WTC11 (cell line): ENCODE measurements around the gene SUPT5H. TPM values are rescaled to one million over a fixed set of nuclear protein-coding genes. Genes with fewer than 3 reads are reported as not detected.
A peak's percentile ranks its signal among the peaks of the same experiment; 100 is the strongest.

Experiments used
- ATAC-seq: fragments of 200-7000 bp; cut with Tn5 transposase; 2 replicates; pipeline ENCODE4 v1.10.0; 2021; ENCODE audit warnings: mild to moderate bottlenecking, moderate library complexity
- CTCF ChIA-PET: fragments of 300-600 bp; sonication (Branson Sonifier 250); formaldehyde crosslinking; loops from one replicate; lab custom pipeline; 2021; ENCODE audit warnings: antibody characterized with exemption; lab: Charles Lee
- POLR2A ChIA-PET: fragments of 350-600 bp; sonication (Branson Sonifier 250); formaldehyde crosslinking; loops from one replicate; lab custom pipeline; 2021; ENCODE audit warnings: antibody characterized with exemption; lab: Charles Lee
- DNase-seq: peaks from one replicate; pipeline ENCODE4 v3.0.0; 2021; ENCODE audit warnings: low spot score
- H3K27ac Mint-ChIP-seq: 2 replicates; pipeline ENCODE4 v1.8.0; 2021; ENCODE audit warnings: mixed read lengths
- H3K27me3 Mint-ChIP-seq: 2 replicates; pipeline ENCODE4 v1.8.0; 2021; ENCODE audit warnings: low read depth, mild to moderate bottlenecking, moderate library complexity, mixed read lengths
- H3K36me3 Mint-ChIP-seq: 2 replicates; pipeline ENCODE4 v1.8.0; 2021; ENCODE audit warnings: mixed read lengths
- H3K4me1 Mint-ChIP-seq: 2 replicates; pipeline ENCODE4 v1.8.0; 2022; ENCODE audit warnings: mixed read lengths
- H3K4me3 Mint-ChIP-seq: 2 replicates; pipeline ENCODE4 v1.8.0; 2021; ENCODE audit warnings: mild to moderate bottlenecking, moderate library complexity, mixed read lengths
- H3K9me3 Mint-ChIP-seq: 2 replicates; pipeline ENCODE4 v1.8.0; 2021; ENCODE audit warnings: mixed read lengths
- AR ChIP-seq: fragments of 250-450 bp; sonication (Bioruptor Pico); IDR thresholded peaks from 2 replicates; pipeline ENCODE4 v1.9.0; 2021; ENCODE audit warnings: mild to moderate bottlenecking
- EMX1 ChIP-seq: fragments of 250-450 bp; sonication (Bioruptor Pico); IDR thresholded peaks from 2 replicates; pipeline ENCODE4 v1.8.0; 2021; ENCODE audit warnings: mild to moderate bottlenecking
- ETV6 ChIP-seq: sonication (generic); formaldehyde crosslinking; IDR thresholded peaks from 2 replicates; pipeline ENCODE4 v1.8.1; 2022; ENCODE audit warnings: mild to moderate bottlenecking, missing genetic modification reagents
- FOXJ3 ChIP-seq: sonication (generic); formaldehyde crosslinking; IDR thresholded peaks from 2 replicates; pipeline ENCODE4 v1.9.0; 2021; ENCODE audit warnings: missing genetic modification reagents, mild to moderate bottlenecking, borderline replicate concordance
- GTF2I ChIP-seq: fragments of 250-450 bp; sonication (Bioruptor Pico); conservative IDR thresholded peaks from 2 replicates; pipeline ENCODE4 v1.4.0; 2021; ENCODE audit warnings: mild to moderate bottlenecking
- IRF2 ChIP-seq: sonication (generic); formaldehyde crosslinking; IDR thresholded peaks from 2 replicates; pipeline ENCODE4 v1.8.0; 2022; ENCODE audit warnings: low read depth, missing genetic modification reagents, borderline replicate concordance
- RORB ChIP-seq: fragments of 250-450 bp; sonication (Bioruptor Pico); IDR thresholded peaks from 2 replicates; pipeline ENCODE4 v1.9.0; 2021; ENCODE audit warnings: mild to moderate bottlenecking
- TEAD1 ChIP-seq: sonication (generic); formaldehyde crosslinking; IDR thresholded peaks from 2 replicates; pipeline ENCODE4 v1.8.0; 2022; ENCODE audit warnings: mild to moderate bottlenecking, missing genetic modification reagents
- USF2 ChIP-seq: sonication (generic); formaldehyde crosslinking; IDR thresholded peaks from 2 replicates; pipeline ENCODE4 v1.8.1; 2023; ENCODE audit warnings: mild to moderate bottlenecking, missing genetic modification reagents, moderate library complexity
- ZBTB21 ChIP-seq: sonication (generic); formaldehyde crosslinking; IDR thresholded peaks from 2 replicates; pipeline ENCODE4 v1.8.1; 2023; ENCODE audit warnings: mild to moderate bottlenecking, missing genetic modification reagents, borderline replicate concordance
- ZNF121 ChIP-seq: sonication (generic); formaldehyde crosslinking; IDR thresholded peaks from 2 replicates; pipeline ENCODE4 v1.8.0; 2023; ENCODE audit warnings: missing genetic modification reagents
- ZNF232 ChIP-seq: sonication (generic); formaldehyde crosslinking; IDR thresholded peaks from 2 replicates; pipeline ENCODE4 v1.8.0; 2022; ENCODE audit warnings: mild to moderate bottlenecking, missing genetic modification reagents
- ZNF423 ChIP-seq: fragments of 250-450 bp; sonication (Bioruptor Pico); IDR thresholded peaks from 2 replicates; pipeline ENCODE4 v2.1.2; 2022; ENCODE audit warnings: mild to moderate bottlenecking, moderate library complexity
- ZNF512 ChIP-seq: sonication (generic); formaldehyde crosslinking; IDR thresholded peaks from 2 replicates; pipeline ENCODE4 v1.8.1; 2022; ENCODE audit warnings: missing genetic modification reagents, borderline replicate concordance
- total RNA-seq: library from RNA; stranded (reverse); gene quantifications from 3 replicates; pipeline ENCODE4 v1.2.3, GENCODE V29; 2021
- TF ChIP-seq, protein P1 (sequence below): fragments of 250-450 bp; sonication (Bioruptor Pico); IDR thresholded peaks from 2 replicates; pipeline ENCODE4 v1.9.0; 2021; ENCODE audit warnings: moderate library complexity, mild to moderate bottlenecking, inconsistent platforms, borderline replicate concordance
- TF ChIP-seq, protein P2 (sequence below): sonication (generic); formaldehyde crosslinking; IDR thresholded peaks from 2 replicates; pipeline ENCODE4 v1.8.0; 2022; ENCODE audit warnings: mild to moderate bottlenecking, missing genetic modification reagents
- TF ChIP-seq, protein P3 (sequence below): sonication (generic); formaldehyde crosslinking; IDR thresholded peaks from 2 replicates; pipeline ENCODE4 v1.8.1; 2023; ENCODE audit warnings: mild to moderate bottlenecking, moderate library complexity, missing genetic modification reagents
- TF ChIP-seq, protein P4 (sequence below): fragments of 250-450 bp; sonication (Bioruptor Pico); conservative IDR thresholded peaks from 2 replicates; pipeline ENCODE4 v1.9.0; 2021; ENCODE audit warnings: mild to moderate bottlenecking

Gene SUPT5H
- total RNA-seq, 1 experiment from 2014 or later = 135 TPM

- H3K27me3 Mint-ChIP-seq = peaks cover 32% of the 10 kb centered on the region
- ChIA-PET CTCF (interaction anchor here (0.6 to 4.0 kb wide), 6 partner anchors 16 to 1826 kb away, joined by 3 to 21 read pairs (median 7); partner anchors contain the start of genes EID2B and TIMM50), POLR2A (interaction anchor here (0.6 to 1.6 kb wide), 2 partner anchors 81 to 830 kb away, joined by 3 to 10 read pairs; partner anchors contain the start of gene RPS16)
- H3K27ac Mint-ChIP-seq = peak overlapping the region; percentile 83
- H3K36me3 Mint-ChIP-seq = peaks cover 12% of the 10 kb centered on the region
- no peak for ATAC-seq
- H3K4me3 Mint-ChIP-seq = peak overlapping the region; percentile 89
- no peaks in the 10 kb centered on the region; the same call in 1 of the 2 replicates for H3K9me3 Mint-ChIP-seq
- 0 out of 2 replicates have a peak, but pooled peaks have one; percentile 32 for TF ChIP-seq ZNF121 (CRISPR knock-in tag)
- TF ChIP-seq, protein P1, sequence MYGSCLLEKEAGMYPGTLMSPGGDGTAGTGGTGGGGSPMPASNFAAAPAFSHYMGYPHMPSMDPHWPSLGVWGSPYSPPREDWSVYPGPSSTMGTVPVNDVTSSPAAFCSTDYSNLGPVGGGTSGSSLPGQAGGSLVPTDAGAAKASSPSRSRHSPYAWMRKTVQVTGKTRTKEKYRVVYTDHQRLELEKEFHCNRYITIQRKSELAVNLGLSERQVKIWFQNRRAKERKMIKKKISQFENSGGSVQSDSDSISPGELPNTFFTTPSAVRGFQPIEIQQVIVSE = no peak
- peaks cover 27% of the 10 kb centered on the region for H3K4me1 Mint-ChIP-seq
- DNase-seq = no peak
Measured at GRCh38 chr19:39516270-39516669, 70.9 kb downstream of the SUPT5H start.

DNA sequence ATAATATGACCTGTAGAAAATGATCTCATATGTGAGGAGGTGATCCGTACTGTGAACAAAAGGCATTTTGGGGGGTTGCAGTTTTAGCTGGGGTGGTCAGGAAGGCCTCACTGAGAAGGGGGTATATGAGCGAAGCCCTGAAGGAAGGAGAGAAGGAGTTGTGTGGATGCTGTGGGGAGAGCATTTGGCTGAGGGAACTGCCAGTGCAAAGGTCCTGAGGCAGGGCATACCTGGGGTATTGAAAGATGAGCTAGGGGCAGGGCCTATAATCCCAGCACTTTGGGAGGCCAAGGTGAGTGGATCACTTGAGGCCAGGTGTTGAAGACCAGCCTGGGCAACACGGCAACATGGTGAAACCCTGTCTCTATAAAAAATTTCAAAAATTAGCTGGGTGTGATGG lies 72.0 kb downstream of the SUPT5H start:
- no peak for DNase-seq
- Mint-ChIP-seq H3K36me3 (peaks cover 12% of the 10 kb centered on the region), H3K4me1 (peaks cover 27% of the 10 kb centered on the region), H3K27me3 (peaks cover 25% of the 10 kb centered on the region), H3K4me3 (peak overlapping the region; percentile 89), H3K27ac (peak overlapping the region; percentile 81; the same call in 1 of the 2 replicates), H3K9me3 (no peaks in the 10 kb centered on the region; the same call in 1 of the 2 replicates)
- CTCF ChIA-PET = interaction anchor here (1.2 to 3.3 kb wide), 3 partner anchors 15 to 43 kb away, joined by 3 to 24 read pairs (median 21); partner anchors contain the start of gene EID2B
- no peak for ATAC-seq
- TF ChIP-seq, protein P2, sequence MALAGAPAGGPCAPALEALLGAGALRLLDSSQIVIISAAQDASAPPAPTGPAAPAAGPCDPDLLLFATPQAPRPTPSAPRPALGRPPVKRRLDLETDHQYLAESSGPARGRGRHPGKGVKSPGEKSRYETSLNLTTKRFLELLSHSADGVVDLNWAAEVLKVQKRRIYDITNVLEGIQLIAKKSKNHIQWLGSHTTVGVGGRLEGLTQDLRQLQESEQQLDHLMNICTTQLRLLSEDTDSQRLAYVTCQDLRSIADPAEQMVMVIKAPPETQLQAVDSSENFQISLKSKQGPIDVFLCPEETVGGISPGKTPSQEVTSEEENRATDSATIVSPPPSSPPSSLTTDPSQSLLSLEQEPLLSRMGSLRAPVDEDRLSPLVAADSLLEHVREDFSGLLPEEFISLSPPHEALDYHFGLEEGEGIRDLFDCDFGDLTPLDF (CRISPR knock-in tag) = no peak
- TF ChIP-seq ZNF121 (CRISPR knock-in tag) = 0 out of 2 replicates have a peak, but pooled peaks have one; percentile 5
- TF ChIP-seq EMX1 (CRISPR knock-in tag) = no peak
- no peak for TF ChIP-seq ZNF512 (CRISPR knock-in tag)
- TF ChIP-seq TEAD1 (CRISPR knock-in tag) = no peak
- 0 out of 2 replicates have a peak, but pooled peaks have one; percentile 61 for TF ChIP-seq GTF2I (CRISPR knock-in tag)
- no peak for TF ChIP-seq FOXJ3 (CRISPR knock-in tag)
- no peak for TF ChIP-seq AR (CRISPR knock-in tag)
- TF ChIP-seq, protein P3, sequence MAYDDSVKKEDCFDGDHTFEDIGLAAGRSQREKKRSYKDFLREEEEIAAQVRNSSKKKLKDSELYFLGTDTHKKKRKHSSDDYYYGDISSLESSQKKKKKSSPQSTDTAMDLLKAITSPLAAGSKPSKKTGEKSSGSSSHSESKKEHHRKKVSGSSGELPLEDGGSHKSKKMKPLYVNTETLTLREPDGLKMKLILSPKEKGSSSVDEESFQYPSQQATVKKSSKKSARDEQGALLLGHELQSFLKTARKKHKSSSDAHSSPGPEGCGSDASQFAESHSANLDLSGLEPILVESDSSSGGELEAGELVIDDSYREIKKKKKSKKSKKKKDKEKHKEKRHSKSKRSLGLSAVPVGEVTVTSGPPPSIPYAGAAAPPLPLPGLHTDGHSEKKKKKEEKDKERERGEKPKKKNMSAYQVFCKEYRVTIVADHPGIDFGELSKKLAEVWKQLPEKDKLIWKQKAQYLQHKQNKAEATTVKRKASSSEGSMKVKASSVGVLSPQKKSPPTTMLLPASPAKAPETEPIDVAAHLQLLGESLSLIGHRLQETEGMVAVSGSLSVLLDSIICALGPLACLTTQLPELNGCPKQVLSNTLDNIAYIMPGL = no peak
- POLR2A ChIA-PET = interaction anchor here (1.0 kb wide), 1 partner anchor 82 kb away, joined by 8 read pairs; the partner anchor contains the start of gene RPS16

GRCh38 chr19:39518458-39518857 lies 73.1 kb downstream of the SUPT5H start:
- ChIA-PET POLR2A (interaction anchor here (0.6 to 1.0 kb wide), 2 partner anchors 83 to 316 kb away, joined by 4 to 8 read pairs; partner anchors contain the start of gene RPS16), CTCF (interaction anchor here (0.6 to 3.3 kb wide), 11 partner anchors 12 to 78 kb away, joined by 3 to 24 read pairs (median 4); partner anchors contain the start of genes DLL3, EID2B and TIMM50)
- Mint-ChIP-seq H3K9me3 (no peaks in the 10 kb centered on the region; the same call in 1 of the 2 replicates), H3K27ac (peak overlapping the region; percentile 17; the same call in 1 of the 2 replicates), H3K27me3 (peaks cover 14% of the 10 kb centered on the region), H3K36me3 (peaks cover 12% of the 10 kb centered on the region), H3K4me3 (peak overlapping the region; percentile 63), H3K4me1 (peaks cover 27% of the 10 kb centered on the region)
- no peak for DNase-seq
- ATAC-seq = peak; percentile 10
- TF ChIP-seq ZNF423 (CRISPR knock-in tag) (no peak), IRF2 (no peak), USF2 (no peak), RORB (CRISPR knock-in tag) (no peak), ETV6 (CRISPR knock-in tag) (no peak), ZBTB21 (CRISPR knock-in tag) (no peak), ZNF232 (no peak), ZNF121 (CRISPR knock-in tag) (no peak)
- TF ChIP-seq, protein P1 = no peak
- TF ChIP-seq, protein P4, sequence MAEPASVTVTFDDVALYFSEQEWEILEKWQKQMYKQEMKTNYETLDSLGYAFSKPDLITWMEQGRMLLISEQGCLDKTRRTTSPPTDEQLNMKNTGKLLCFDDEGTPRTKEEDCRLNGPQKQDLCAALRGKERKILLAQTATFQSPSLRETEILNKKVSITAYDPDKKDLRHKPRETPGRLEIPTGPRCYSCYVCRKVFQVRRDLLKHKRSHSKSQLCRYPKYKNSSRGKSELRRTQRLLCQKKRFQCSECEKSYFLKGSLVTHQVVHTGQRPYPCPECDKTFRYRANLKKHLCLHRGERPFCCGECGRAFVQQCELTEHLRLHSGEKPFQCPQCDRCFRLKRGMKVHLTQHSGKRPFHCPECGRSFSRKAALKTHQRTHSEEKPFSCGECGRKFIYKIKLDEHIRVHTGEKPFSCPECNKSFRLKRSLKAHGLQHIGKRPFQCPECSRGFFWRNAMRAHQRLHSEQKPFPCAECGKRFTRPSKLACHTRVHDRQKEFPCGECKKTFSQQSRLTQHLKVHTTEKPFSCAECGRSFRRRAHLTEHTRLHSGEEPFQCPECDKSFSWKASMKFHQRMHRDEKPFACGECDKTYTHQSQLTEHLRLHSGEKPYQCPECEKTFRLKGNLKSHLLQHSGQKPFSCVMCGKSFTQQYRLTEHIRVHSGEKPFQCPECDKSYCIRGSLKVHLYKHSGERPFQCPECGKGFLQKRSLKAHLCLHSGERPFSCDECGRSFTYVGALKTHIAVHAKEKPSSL (CRISPR knock-in tag) = no peak
